Measurements from ENCODE around the gene TSPO2. TPM values are rescaled to one million over a fixed set of nuclear protein-coding genes. Genes with fewer than 3 reads are reported as not detected.

Gene TSPO2
- total and polyA plus RNA-seq, 9 donors: not detected

DNA sequence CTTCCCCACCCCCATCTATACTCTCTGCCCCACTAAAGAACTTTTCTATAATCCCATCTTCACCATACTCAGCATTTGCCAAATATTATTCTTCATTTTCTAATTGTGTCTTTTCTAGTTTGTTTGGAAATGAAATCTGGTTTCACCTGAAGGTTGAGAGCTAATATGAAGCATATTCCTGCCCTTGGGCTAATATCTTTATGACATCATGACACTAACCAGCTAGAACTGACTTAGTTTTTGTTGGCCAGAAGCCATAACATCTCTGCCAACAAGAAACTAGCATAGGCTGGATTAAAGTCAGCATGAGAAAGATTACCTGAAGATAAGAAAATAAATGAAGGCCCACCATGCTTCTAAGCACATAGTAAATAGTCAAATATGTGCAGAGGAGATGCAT lies 20.0 kb upstream of the TSPO2 start:
- TF ChIP-seq POLR2A (IDR thresholded peaks at IDR 0.05): no peak
- TF ChIP-seq EP300 (IDR thresholded peaks at IDR 0.05): no peak
- TF ChIP-seq, protein P1, sequence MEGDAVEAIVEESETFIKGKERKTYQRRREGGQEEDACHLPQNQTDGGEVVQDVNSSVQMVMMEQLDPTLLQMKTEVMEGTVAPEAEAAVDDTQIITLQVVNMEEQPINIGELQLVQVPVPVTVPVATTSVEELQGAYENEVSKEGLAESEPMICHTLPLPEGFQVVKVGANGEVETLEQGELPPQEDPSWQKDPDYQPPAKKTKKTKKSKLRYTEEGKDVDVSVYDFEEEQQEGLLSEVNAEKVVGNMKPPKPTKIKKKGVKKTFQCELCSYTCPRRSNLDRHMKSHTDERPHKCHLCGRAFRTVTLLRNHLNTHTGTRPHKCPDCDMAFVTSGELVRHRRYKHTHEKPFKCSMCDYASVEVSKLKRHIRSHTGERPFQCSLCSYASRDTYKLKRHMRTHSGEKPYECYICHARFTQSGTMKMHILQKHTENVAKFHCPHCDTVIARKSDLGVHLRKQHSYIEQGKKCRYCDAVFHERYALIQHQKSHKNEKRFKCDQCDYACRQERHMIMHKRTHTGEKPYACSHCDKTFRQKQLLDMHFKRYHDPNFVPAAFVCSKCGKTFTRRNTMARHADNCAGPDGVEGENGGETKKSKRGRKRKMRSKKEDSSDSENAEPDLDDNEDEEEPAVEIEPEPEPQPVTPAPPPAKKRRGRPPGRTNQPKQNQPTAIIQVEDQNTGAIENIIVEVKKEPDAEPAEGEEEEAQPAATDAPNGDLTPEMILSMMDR (IDR thresholded peaks at IDR 0.05): no peak
- Histone ChIP-seq H3K4me1 (ENCODE audit: insufficient read depth) (no peaks in the 10 kb centered on the region), H3K27me3 (no peaks in the 10 kb centered on the region), H3K9me3 (no peaks in the 10 kb centered on the region), H3K36me3 (no peaks in the 10 kb centered on the region), H3K4me3 (no peak overlapping the region), H3K27ac (no peak overlapping the region)
- no peak for DNase-seq
- intact Hi-C loops (cut with DNase I): loop anchor here in 3 of 4 donors (10.0 kb wide), 3 partner anchors 127 to 1037 kb away; partner anchors contain the start of gene LRFN2 (in 1 of the 3)

DNA sequence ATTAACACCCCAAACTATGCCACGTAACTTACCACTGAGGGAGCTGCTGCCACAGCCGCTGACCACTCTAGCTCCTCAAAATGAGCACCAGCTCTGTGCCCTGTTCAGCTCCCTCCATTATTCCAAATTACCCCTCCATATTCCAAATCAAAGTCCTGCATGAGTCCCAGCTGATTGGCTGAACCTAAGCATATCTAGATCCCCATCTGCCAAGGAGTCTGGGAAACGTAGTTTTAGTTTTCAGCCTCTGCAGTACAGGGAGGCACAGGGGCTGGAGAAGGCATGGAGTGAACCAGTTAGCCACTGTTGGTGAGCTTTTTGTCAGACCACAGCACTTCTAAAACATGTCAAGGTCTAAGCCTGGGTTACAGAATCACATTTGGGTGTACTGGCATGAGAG lies 19.2 kb upstream of the TSPO2 start:
- Histone ChIP-seq H3K9me3 (no peaks in the 10 kb centered on the region), H3K27ac (no peak overlapping the region), H3K4me1 (ENCODE audit: insufficient read depth) (peaks cover 1% of the 10 kb centered on the region), H3K36me3 (no peaks in the 10 kb centered on the region), H3K4me3 (no peak overlapping the region), H3K27me3 (no peaks in the 10 kb centered on the region)
- intact Hi-C loops (cut with DNase I): loop anchor here in 3 of 4 donors (10.0 kb wide), 3 partner anchors 128 to 1038 kb away; partner anchors contain the start of gene LRFN2 (in 1 of the 3)
- WGBS, 3 donors: 90 to 100% (median 92%) methylated on average over 3 of the region's 3 CpGs
- TF ChIP-seq, protein P1 (IDR thresholded peaks at IDR 0.05): no peak
- no peak for TF ChIP-seq EP300 (IDR thresholded peaks at IDR 0.05)
- TF ChIP-seq POLR2A (IDR thresholded peaks at IDR 0.05): no peak
- no peak for DNase-seq

DNA sequence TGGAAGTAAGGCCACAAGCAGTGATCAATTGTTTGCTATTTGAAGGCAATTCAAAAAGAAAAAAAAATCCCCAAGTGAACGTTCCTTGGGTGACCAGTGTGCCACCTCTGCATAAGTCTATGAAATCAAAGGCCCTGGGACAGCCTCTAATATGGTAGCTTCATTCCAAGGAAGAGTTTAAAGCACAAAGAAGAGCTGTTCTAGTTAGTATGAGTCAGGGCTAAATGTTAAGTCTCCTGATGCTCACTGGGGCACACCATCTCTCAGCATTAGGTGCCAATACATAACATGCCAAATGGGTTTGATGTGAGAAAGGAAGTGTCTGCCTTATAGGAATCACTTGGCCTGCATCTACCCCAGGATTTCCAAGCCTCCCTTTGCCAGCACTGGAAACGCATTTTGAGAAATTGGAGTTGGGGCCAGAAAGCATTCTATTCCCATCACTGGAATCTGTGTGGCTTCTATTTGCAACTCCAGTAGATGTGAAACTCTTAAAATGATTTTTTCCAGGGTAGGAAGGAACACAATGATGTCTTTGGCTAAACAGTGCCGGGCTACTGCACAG lies 16.2 kb upstream of the TSPO2 start:
- TF ChIP-seq, protein P1 (IDR thresholded peaks at IDR 0.05): no peak
- TF ChIP-seq POLR2A (IDR thresholded peaks at IDR 0.05) (no peak), EP300 (IDR thresholded peaks at IDR 0.05) (no peak)
- H3K36me3 ChIP-seq: no peaks in the 10 kb centered on the region
- WGBS, 3 donors: 81 to 89% (median 88%) methylated on average over 3 of the region's 3 CpGs
- no peaks in the 10 kb centered on the region for H3K9me3 ChIP-seq
- no peak overlapping the region for H3K27ac ChIP-seq
- no peaks in the 10 kb centered on the region for H3K27me3 ChIP-seq
- intact Hi-C loops (cut with DNase I): loop anchor here in 3 of 4 donors (10.0 kb wide), 3 partner anchors 131 to 1041 kb away; partner anchors contain the start of gene LRFN2 (in 1 of the 3)
- no peak for DNase-seq
- H3K4me1 ChIP-seq (ENCODE audit: insufficient read depth): peaks cover 4% of the 10 kb centered on the region
- no peak overlapping the region for H3K4me3 ChIP-seq

DNA sequence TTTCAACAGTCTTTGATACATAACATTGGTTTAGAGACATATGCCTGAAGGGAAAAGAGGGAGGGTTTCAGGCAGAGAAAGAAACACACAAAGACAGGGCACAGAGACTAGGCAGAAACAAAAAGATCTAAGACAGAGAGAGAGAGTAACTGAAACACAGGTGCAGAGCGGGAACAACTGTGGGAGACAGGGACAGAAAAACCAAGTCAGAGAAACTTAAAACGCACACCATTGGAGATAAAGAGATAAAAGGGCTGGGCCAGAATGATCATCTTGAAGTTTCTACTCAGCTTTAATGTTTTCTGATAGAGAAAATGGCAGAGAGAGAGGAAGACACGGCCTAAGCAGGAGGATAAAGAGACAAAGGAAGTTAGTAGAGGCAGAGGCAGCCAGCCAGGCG lies 15.0 kb upstream of the TSPO2 start:
- 33 to 38% (median 37%) methylated on average over 4 of the region's 4 CpGs for WGBS, 3 donors
- Histone ChIP-seq H3K9me3 (no peaks in the 10 kb centered on the region), H3K4me3 (peak overlapping the region; percentile 44), H3K27ac (peak overlapping the region; percentile 44 to 85), H3K27me3 (no peaks in the 10 kb centered on the region), H3K36me3 (no peaks in the 10 kb centered on the region), H3K4me1 (ENCODE audit: insufficient read depth) (peaks cover 4% of the 10 kb centered on the region)
- no peak for TF ChIP-seq EP300 (IDR thresholded peaks at IDR 0.05)
- TF ChIP-seq, protein P1 (IDR thresholded peaks at IDR 0.05): no peak
- no peak for TF ChIP-seq POLR2A (IDR thresholded peaks at IDR 0.05)
- DNase-seq: no peak
- intact Hi-C loops (cut with DNase I): loop anchor here in 3 of 4 donors (10.0 kb wide), 3 partner anchors 132 to 1042 kb away; partner anchors contain the start of gene LRFN2 (in 1 of the 3)

Measured in ovary (tissue), 9 donors.